Activated CD4-positive, alpha-beta T cell treated with anti-CD3 and anti-CD28 coated beads for 1 hour (primary cell): ENCODE data around the gene SLC16A8.

ENCODE experiments used
- DNase-seq: peaks from one replicate; pipeline ENCODE4 v3.0.0-alpha.2; 2020

The SLC16A8 gene

DNA sequence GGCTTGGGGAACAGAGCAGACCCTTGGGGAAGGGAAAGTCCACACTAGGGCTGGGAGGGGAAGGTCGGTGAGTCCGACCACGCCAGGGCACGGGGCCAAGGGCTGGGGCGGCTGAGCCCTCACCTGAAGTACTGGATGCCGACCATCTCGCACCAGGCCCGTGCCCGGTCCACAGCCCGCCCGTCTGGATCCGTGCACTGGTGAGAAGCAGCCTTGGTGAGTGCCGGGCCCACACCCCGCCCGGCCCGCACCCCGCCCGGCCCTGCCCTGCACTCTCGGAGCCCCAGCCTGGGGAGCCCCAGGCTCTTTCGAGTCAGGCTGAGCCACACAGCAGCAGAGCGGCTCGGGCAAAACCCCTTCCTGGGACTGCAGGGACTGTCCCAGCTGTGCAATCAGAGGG lies 28.4 kb upstream of the SLC16A8 start:
- DNase-seq, result no peak

DNA sequence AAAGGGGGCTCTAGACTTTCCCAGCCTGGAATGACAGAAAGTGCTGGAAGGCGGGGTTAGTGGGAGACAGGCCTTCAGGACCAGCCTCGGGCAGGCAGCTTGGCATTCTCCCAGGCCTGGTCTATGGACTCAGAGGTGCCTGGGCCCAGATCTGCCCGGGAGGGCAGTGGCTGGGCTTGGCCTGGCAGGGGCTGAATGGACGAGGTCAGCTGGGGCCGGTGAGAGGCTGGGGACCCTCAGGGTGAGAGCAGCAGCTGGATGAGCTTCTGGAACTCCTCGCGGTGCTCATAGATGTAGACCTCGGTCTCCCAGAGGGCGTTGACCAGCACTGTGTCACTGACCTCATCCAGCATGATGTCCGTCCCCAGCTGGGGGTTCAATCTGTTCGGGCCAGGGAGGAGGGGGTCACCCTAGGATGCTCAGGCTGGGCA lies 28.0 kb upstream of the SLC16A8 start:
- no peak for DNase-seq

DNA sequence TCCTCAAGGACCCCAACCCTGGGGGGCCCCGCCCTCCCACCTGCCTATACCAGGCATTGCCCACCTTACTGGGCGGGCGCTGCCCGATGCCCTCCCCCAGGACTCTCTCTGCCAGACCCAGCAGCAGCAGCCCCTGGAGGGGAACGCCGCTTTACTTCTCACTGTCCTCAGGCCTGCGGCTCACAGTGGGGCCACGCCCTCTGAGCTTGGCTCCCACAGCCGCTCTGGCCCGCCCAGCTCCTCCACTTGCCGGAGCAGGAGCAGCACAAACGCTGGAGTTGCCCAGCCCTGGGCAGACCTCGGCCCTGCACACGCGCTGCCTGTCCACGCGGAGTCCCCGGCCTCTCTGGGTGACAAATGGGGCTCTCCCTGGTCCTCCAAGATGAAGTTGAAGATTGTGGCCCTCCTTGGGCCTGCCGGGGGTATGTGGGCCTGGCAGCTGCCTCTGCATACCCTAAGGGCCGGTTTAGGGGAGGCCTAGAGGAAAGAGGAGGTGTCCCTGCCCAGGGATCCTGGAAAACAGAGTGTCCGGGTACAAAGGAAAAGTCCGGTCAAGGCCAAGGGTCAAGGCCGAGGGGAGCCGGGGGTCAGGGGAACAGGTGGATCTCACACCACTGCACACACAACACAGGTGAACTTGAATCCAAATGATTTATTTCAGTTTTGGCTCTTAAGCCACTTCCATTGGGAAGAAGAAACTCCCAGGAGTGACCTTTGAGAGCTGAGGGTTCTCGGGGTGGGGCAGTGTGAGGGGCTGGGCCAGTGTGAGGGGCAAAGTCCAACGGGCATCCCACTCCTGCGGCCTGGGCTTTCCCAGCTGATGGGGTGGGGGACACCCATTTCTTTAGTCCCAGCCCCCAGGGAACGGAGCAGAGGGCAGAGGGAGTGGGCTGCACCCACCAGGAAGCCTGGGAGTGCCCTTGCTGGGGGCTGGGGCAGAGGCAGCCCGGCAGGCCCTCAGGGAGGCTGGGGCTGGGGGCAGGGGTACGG lies 27.2 kb upstream of the SLC16A8 start:
- no peak for DNase-seq

- no peak for DNase-seq
Observed at GRCh38 chr22:38110008-38110862, 26.3 kb upstream of the SLC16A8 start, which contains the start of gene BAIAP2L2. Gene BAIAP2L2, minus strand, starts transcription at chr22:38110684. Its CDS starts 159 bp downstream, at chr22:38110525.

DNA sequence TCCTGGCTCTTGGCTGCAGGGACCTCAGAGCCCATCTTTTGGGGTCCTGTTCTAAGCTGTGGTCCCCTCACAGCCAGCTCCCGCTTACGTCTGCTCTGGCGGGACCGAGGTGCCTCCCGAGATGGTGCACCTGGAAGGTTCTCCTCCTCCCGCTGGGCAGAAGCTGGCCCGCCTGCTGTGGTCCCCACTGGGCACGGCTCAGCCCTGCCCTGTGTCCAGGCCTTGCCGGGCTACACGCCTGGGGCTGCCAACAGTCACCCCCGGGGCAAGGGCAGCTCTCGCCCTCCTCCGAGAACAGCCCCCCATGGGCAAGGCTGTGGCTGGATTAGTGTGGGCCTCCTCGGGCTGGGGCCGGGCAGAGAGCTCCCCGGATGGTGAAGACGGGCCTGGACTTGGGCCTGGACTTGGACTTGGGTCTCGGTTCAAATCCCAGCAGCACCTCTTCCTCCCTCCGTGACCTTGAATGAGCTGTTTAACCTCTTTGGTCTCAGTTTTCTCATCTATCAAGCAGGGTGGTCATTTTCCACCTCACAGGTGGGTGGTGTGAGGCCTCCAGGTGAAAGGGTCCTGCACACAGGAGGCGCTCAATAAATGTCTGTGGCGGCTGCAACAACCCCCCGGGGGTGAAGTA lies 25.5 kb upstream of the SLC16A8 start:
- no peak for DNase-seq

DNA sequence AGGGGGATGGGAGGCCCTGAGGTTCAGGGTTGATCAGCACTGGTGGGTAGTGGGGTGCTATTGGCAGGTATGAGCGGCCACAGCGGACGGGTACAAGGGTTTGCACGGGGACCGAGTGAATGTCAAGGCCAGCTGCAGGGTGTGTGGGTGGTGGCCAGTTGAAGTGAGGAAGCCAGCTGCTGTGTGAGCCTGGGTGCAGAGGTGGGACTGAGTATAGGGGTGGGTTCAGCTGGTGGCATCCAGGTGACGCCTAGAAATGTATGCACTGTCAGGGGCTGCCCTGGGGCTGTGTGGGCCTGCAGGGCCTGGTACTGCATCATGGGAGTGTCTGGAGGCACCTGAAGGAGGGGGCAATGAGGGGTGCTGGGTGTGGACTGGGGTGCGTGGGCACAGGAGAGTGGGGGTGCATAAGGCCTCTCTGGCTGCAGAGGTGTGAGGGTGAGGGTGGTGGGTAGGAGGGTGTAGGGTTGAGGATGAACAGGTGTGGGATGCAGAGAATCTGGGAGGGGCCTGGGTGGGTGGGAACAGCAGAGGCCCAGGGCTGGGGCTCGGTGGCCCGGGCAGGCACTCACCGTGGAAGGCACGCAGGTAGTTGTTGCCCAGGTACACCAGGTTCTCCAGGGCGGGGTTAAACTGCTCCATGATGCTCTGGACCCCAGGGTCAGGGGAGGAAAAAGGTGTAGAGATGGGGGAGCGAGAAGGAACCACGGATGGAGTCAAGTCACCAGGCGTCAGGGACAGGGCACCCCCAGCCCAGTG lies 24.8 kb upstream of the SLC16A8 start:
- no peak for DNase-seq

DNA sequence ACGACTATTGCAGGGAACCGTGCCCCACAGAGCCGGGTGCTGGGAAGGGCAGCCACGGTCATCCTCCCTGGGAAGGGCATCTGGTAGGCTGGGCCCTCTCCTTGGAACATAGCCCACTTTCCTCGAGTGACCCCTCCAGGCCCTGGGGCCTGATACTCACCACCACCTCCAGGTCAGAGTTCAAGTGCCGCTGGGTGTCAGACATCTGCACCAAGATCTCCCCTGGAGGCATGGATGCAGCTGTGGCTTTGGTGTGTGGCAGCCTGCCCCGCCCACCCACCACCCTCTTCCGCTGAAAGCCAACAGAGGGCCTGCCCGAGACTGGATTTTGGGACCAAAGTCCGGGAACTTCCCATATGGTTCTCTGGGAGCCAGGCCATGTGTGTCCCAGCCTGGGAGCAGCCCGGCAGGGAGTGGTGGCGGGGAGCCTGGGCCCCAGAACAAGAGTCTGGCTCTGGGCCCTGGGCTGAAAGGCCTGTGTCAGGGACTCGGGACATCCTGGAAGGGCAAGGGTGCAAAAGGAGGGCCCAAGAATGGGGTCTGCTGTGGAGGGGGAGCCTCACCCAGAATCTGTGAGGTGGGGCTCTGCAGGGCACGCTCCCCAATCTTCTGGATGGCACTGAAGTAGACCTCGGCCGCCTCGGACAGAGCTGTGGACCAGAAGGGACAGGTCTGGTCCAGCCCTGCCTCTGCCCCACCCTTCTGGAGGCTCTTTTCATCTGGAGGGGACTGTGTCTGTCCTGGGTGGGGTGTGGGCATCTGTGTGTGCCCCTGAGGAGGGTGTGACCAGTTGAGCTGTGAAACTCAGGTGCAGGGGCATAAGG lies 23.9 kb upstream of the SLC16A8 start:
- no peak for DNase-seq

GRCh38 chr22:38106814-38107578 lies 23.0 kb upstream of the SLC16A8 start:
- no peak for DNase-seq

- no peak for DNase-seq
Observed at GRCh38 chr22:38104084-38104483, 20.1 kb upstream of the SLC16A8 start.

- no peak for DNase-seq
Observed at GRCh38 chr22:38103641-38104040, 19.7 kb upstream of the SLC16A8 start.

DNA sequence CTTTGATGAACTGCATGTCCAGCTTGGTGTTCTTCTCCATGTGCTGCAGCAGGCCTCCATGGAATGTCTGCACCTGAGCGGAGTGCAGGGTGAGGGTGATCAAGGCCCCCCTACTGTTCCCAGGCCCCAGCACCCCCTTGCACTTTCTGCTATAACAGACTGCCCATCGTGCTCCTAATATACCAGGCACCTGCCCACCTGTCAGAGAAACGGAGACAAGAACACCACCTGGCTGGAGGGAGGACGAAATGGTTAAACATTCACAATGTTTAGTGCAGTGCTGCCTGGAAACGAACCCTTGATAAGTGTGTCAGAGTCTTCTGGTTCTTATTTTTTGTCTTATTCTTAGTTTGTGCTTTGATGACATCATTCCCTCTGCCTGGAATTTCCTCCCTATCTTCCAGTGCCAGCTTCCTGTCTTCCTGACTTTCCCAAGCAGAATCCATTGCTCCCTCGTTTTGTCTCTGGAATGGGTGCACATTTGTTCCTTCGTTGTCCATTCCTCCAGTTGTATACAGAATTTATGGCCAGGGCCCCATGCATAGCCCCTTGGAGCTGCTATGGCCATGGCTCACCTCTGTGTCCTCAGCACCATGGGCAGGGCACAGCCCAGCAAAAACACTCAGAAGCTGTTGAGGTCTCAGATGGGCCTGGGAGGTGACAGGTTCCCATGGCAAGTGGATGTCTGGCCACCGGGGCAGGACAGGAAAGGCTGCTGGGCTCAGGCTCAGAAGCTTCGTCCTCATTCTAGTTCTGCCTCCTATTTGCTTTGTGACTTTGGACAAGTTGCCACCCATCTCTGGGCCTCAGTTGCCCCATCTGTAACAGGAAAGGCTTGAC lies 14.6 kb upstream of the SLC16A8 start:
- no peak for DNase-seq

- no peak for DNase-seq
Observed at GRCh38 chr22:38097557-38098409, 13.8 kb upstream of the SLC16A8 start.

DNA sequence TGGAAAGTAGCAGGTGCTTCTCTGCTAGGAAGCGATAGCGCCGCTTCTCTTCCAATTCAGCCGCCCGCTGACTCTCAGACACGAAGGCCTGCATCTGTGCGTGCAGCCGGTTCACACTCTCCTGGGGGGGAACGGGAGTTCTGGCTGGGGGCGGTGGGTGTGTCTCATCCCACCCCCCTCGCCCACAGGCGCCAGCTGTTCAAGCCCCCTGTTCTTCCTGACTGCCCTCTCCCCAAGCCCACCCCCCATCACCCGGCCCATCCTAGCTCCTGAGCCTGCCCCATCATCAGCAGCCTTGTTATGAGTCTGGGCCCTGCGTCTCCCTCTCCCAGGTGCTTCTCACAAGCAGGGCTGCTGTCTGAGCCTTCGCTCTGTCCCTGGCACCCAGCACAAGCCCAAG lies 13.1 kb upstream of the SLC16A8 start:
- no peak for DNase-seq

- DNase-seq, result no peak
Observed at GRCh38 chr22:38089474-38089851, 5.5 kb upstream of the SLC16A8 start.

DNA sequence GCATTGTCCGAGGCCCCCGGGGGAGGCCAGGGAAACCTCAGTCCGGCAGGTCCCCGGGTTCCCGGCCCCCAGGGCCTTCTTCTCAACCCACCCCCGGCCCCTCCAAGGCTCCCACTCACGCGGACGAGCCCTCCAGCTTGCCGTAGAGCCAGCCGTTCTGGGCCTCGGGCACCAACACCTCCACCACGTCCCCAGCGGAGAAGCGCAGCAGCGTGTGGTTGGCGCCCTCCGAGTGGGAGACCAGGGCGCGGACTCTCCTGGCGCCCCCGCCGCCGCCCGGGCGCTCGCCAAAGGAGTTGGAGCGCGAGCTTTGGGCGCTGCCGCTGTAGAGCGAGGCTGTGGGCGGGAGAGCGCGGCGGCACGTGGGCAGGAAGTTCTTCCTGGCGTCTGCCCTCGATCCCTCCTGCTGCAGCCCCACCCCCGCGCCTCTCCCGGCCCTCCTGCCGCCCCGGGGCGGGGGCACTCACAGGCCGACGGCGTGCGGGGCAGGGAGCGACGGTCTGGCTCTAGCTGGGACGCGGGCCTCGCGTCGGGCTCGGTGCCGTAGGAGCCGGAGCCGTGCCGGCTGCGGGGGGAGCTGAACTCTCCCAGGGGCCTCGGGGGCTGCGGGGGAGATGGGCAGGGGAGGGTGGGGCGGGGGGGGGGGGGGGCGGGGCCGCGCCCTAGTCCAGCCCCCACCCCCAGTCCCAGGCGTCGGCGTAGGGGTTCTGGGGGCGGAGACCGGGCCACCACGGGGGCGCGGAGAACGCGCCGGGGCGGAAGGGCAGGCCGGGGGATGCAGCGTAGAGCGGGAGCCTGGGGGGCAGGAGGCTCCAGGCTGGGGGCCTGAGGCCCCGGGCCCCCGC lies 4.9 kb upstream of the SLC16A8 start:
- no peak for DNase-seq

- DNase-seq, result no peak
Observed at GRCh38 chr22:38087855-38088254, 3.9 kb upstream of the SLC16A8 start.

DNA sequence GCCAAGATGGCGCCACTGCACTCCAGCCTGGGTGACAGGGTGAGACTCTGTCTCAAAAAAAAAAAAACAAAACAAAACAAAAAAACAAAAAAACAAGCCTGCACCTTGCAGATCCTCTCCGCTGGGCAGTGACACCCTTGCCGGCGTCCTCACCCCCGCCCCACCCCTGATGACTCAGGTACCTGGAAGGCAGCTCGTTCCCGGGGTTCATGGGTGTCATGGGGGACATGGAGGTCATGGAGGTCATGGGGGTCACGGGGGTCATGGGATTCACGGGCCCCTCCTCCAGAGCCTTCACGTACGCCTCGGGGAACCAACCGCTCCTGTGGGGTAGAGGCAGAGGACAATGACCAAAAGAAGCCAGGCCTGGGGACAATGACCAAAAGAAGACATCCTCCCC lies 3.0 kb upstream of the SLC16A8 start:
- DNase-seq, result no peak
